Osteoblast (primary cell): ENCODE measurements around the gene TRABD. TPM values are rescaled to one million over a fixed set of nuclear protein-coding genes. Genes with fewer than 3 reads are reported as not detected.

Experiments used
- DNase-seq: peaks from one replicate; pipeline ENCODE4 v3.0.0; 2011; ENCODE audit warnings: low spot score, mixed read lengths; ENCODE audit not compliant: insufficient read length; ENCODE audit errors: missing footprints
- H2AFZ ChIP-seq: 2 replicates; pipeline ENCODE4 v1.6.0; 2011; ENCODE audit warnings: mild to moderate bottlenecking, low read length
- H3K27ac ChIP-seq: 2 replicates; pipeline ENCODE4 v1.5.1; 2011; ENCODE audit warnings: mild to moderate bottlenecking, low read depth, low read length, moderate library complexity
- H3K27me3 ChIP-seq: 2 replicates; pipeline ENCODE4 v1.6.0; 2012; ENCODE audit warnings: mild to moderate bottlenecking, control low read depth, inconsistent platforms, low read length, moderate library complexity; ENCODE audit not compliant: insufficient read depth
- H3K36me3 ChIP-seq: 2 replicates; pipeline ENCODE4 v1.5.1; 2011; ENCODE audit warnings: mild to moderate bottlenecking, low read length, control low read depth, moderate library complexity; ENCODE audit not compliant: insufficient read depth
- H3K4me1 ChIP-seq: 2 replicates; pipeline ENCODE4 v1.5.1; 2011; ENCODE audit warnings: mild to moderate bottlenecking, low read length, control low read depth, moderate library complexity; ENCODE audit not compliant: insufficient read depth
- H3K4me2 ChIP-seq: 2 replicates; pipeline ENCODE4 v1.6.0; 2011; ENCODE audit warnings: mild to moderate bottlenecking, low read length; ENCODE audit not compliant: insufficient read depth
- H3K4me3 ChIP-seq: fragments of 200-600 bp; sonication (generic); 3 replicates; pipeline ENCODE4 v1.5.1; 2012; ENCODE audit warnings: mild to moderate bottlenecking, low read length, inconsistent platforms; ENCODE audit not compliant: insufficient read depth
- H3K79me2 ChIP-seq: 2 replicates; pipeline ENCODE4 v1.6.0; 2012; ENCODE audit warnings: mild to moderate bottlenecking, low read length, control low read depth, inconsistent platforms; ENCODE audit not compliant: insufficient read depth
- H3K9me3 ChIP-seq: 2 replicates; pipeline ENCODE4 v1.5.1; 2011; ENCODE audit warnings: low read depth, low read length, control low read depth
- H4K20me1 ChIP-seq: 2 replicates; pipeline ENCODE4 v1.6.0; 2012; ENCODE audit warnings: mild to moderate bottlenecking, low read length, control low read depth; ENCODE audit not compliant: insufficient read depth
- total RNA-seq: library from RNA; depleted of rRNA; stranded (reverse); fragments of >200 nt; gene quantifications from 2 replicates; pipeline ENCODE4 v1.2.3, GENCODE V29; 2012
- TF ChIP-seq, protein P1 (sequence below): IDR thresholded peaks from 2 replicates; pipeline ENCODE4 v1.5.1; 2011; ENCODE audit warnings: mild to moderate bottlenecking, low read depth, low read length, moderate library complexity; ENCODE audit errors: extremely low read depth

TRABD gene
- total RNA-seq, 1 donor = 13.8 TPM

DNA sequence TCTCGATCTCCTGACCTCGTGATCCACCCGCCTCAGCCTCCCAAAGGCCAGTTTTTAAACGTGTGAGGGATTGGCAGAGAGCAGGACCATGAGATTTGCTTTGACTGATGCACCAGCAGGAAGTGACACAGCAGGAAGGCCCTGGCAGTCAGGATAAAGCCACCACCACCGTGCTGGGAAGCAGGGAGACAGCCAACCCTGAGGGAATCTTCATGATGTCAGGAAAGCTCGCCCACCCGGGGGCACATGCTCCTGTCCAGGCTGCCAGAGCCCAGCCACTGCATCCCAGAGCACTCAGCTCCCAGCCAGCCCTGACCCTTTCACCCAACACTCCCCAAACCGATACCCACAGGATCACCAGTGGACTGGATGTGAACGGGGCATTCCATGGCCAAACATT is 53.0 kb downstream of the TRABD start:
- H3K79me2 ChIP-seq = peaks cover 84% of the 10 kb centered on the region
- H3K36me3 ChIP-seq = peaks cover 12% of the 10 kb centered on the region
- peaks cover 58% of the 10 kb centered on the region for H4K20me1 ChIP-seq
- no peak overlapping the region for H3K27ac ChIP-seq
- DNase-seq = no peak
- no peaks in the 10 kb centered on the region for H3K27me3 ChIP-seq
- H2AFZ ChIP-seq = no peak overlapping the region
- TF ChIP-seq, protein P1, sequence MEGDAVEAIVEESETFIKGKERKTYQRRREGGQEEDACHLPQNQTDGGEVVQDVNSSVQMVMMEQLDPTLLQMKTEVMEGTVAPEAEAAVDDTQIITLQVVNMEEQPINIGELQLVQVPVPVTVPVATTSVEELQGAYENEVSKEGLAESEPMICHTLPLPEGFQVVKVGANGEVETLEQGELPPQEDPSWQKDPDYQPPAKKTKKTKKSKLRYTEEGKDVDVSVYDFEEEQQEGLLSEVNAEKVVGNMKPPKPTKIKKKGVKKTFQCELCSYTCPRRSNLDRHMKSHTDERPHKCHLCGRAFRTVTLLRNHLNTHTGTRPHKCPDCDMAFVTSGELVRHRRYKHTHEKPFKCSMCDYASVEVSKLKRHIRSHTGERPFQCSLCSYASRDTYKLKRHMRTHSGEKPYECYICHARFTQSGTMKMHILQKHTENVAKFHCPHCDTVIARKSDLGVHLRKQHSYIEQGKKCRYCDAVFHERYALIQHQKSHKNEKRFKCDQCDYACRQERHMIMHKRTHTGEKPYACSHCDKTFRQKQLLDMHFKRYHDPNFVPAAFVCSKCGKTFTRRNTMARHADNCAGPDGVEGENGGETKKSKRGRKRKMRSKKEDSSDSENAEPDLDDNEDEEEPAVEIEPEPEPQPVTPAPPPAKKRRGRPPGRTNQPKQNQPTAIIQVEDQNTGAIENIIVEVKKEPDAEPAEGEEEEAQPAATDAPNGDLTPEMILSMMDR = no peak
- H3K4me1 ChIP-seq = peaks cover 18% of the 10 kb centered on the region
- no peak overlapping the region for H3K4me2 ChIP-seq
- H3K9me3 ChIP-seq = no peaks in the 10 kb centered on the region
- no peak overlapping the region for H3K4me3 ChIP-seq

DNA sequence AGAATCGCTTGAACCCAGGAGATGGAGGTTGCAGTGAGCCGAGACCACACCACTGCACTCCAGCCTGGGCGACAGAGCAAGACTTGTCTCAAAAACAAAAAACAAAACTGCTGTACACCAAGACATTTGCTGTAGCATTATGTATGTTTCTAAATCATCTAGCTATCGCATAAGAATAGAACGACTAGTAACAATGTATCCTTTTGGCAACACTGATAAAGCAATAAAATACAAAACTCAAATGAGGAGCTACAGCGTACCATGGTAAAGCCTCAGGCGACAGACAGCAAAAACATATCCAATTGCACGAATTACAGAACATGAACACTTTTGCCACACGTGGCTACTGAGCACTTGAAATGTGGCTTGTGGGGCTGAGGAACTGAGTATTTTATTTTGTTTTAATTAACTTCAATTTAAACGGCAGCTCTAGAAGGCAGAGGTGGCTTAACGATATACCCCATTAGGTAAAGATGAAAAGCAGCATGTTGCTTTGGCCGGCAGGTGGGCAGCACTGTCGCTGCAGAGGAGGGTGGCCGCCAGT is 56.8 kb downstream of the TRABD start:
- H3K27me3 ChIP-seq = no peaks in the 10 kb centered on the region
- H3K4me3 ChIP-seq = peak overlapping the region; percentile 100
- H2AFZ ChIP-seq = no peak overlapping the region
- no peak overlapping the region for H3K27ac ChIP-seq
- no peak for DNase-seq
- TF ChIP-seq, protein P1 = no peak
- peaks cover 25% of the 10 kb centered on the region for H3K4me1 ChIP-seq
- H4K20me1 ChIP-seq = peaks cover 38% of the 10 kb centered on the region
- H3K4me2 ChIP-seq = peak overlapping the region; percentile 95
- no peaks in the 10 kb centered on the region for H3K9me3 ChIP-seq
- H3K79me2 ChIP-seq = peaks cover 81% of the 10 kb centered on the region
- H3K36me3 ChIP-seq = peaks cover 25% of the 10 kb centered on the region

DNA sequence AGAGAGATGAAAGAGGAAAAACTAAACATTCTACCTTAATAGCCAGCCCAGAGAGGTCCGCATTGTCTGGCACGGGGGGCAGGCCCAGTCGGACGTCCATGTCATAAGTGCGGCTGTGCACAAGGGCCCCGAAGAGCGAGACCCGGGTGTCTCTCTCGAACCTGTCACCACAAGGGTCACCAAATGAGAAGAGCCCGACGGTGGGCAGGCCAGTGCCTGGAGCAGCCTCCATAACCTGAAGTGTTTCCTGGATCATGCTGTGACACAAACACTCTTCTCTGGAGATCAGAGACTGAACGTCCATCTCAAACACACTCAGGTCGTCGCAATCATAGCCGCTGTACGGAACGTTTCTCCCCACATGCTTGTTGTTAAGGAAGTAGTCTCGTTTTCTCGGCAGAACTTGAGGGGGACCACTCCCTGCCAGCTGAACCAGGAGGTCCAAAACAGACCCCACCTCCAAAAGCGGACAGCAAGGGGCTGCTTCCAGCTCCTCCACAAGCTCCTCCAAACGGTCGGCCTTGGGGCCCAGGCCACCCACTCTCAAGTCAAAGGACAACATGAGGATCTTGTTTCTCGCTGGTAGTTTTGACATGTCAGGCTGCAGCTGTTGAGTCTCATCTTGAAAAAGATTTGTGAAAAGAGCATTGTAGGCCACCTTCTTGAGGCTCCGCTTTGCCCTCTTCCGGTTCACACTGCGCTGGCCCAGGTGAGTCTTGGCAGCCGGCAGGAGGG is 58.1 kb downstream of the TRABD start:
- TF ChIP-seq, protein P1 = no peak
- peak overlapping the region; percentile 95 for H3K4me2 ChIP-seq
- H4K20me1 ChIP-seq = peaks cover 38% of the 10 kb centered on the region
- peaks cover 25% of the 10 kb centered on the region for H3K4me1 ChIP-seq
- H3K9me3 ChIP-seq = no peaks in the 10 kb centered on the region
- H3K4me3 ChIP-seq = peak overlapping the region; percentile 100
- no peak for DNase-seq
- peak overlapping the region; percentile 80 for H2AFZ ChIP-seq
- peaks cover 87% of the 10 kb centered on the region for H3K79me2 ChIP-seq
- peak overlapping the region; percentile 83 for H3K27ac ChIP-seq
- H3K27me3 ChIP-seq = no peaks in the 10 kb centered on the region
- H3K36me3 ChIP-seq = peaks cover 29% of the 10 kb centered on the region

DNA sequence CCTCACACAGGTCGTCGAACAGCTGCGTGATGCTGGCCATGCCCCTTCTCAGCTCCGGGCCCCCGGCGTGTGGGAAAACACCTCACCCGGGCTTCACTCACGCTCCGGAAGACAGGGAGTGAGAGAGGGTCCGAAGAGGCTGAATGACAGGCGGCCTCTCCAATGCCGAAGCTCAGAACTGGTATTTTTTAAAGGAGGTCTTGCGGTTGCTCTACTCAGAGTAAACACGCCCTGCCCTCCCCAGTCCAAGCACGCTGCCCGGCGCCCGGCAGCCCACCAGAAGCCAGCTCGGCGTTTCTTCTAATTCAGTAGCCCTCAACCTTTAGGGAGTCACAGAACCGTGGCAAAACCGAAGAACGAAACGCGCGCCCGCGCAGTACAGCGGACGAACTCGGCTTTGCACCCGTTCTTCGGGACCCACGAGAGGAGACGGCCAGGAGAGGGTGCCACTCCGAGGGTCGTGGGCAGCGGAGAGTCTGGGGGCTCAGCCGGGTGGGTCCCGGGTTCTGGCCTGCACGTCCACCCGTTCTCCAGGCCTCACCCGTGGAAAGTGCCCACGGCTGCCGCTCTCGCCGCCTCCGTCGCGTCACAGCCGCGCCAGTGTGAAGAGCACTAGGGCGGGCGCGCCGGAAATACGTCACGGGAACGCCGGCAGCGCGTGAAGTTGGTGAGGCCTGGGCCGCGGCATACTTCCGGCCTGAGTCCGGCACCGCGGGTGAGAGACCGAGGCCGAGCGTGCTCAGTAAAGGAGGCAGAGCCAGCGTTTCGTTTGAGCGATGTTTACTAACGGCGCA is 58.9 kb downstream of the TRABD start, which contains the start of gene TUBGCP6:
TSS of gene TUBGCP6 (minus strand) at position 604 of the 794 bp plus-strand sequence. CDS start at position 40, 564 bp downstream.
- peaks cover 25% of the 10 kb centered on the region for H3K4me1 ChIP-seq
- peak; percentile 100 for DNase-seq
- H4K20me1 ChIP-seq = peaks cover 34% of the 10 kb centered on the region
- peak within 1 kb of the TSS; percentile 95 for H3K4me2 ChIP-seq
- no peaks in the 10 kb centered on the region for H3K9me3 ChIP-seq
- H3K27ac ChIP-seq = peak within 1 kb of the TSS; percentile 83
- H2AFZ ChIP-seq = peak within 1 kb of the TSS; percentile 91
- TF ChIP-seq, protein P1 = no peak
- peaks cover 86% of the 10 kb centered on the region for H3K79me2 ChIP-seq
- peaks cover 26% of the 10 kb centered on the region for H3K36me3 ChIP-seq
- peak within 1 kb of the TSS; percentile 100 for H3K4me3 ChIP-seq
- no peaks in the 10 kb centered on the region for H3K27me3 ChIP-seq
